NCI-H2107 treated with DMSO at 0.1 percent for 48 hours (cell line): ENCODE results near the gene BTBD19.

Source experiments
- DNase-seq: peaks from one replicate; lab custom pipeline; 2025; ENCODE audit not compliant: unreplicated experiment; lab: John Stamatoyannopoulos, UW

The BTBD19 gene

GRCh38 chr1:44853201-44853600 lies 44.9 kb downstream of the BTBD19 start:
- no peak for DNase-seq

GRCh38 chr1:44854970-44855369 lies 46.6 kb downstream of the BTBD19 start:
- no peak for DNase-seq

DNA sequence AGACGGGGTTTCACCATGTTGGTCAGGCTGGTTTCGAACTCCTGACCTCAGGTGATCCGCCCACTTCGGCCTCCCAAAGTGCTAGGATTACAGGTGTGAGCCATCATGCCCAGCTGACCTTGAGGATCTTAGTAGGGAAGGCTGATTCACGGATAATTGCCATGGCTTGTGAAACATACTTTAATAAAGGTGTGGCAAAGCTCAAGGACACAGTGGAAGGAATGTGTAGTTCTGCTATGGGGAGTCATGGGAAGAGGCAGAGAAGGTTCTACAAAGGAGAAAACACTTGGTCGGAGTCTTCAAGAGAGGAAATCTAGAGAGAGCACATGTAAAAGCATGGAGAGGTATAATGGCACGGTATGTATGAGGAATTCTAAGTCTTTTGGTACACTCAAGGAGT lies 47.4 kb downstream of the BTBD19 start:
- DNase-seq, result no peak

GRCh38 chr1:44857446-44857845 lies 49.1 kb downstream of the BTBD19 start:
- no peak for DNase-seq

DNA sequence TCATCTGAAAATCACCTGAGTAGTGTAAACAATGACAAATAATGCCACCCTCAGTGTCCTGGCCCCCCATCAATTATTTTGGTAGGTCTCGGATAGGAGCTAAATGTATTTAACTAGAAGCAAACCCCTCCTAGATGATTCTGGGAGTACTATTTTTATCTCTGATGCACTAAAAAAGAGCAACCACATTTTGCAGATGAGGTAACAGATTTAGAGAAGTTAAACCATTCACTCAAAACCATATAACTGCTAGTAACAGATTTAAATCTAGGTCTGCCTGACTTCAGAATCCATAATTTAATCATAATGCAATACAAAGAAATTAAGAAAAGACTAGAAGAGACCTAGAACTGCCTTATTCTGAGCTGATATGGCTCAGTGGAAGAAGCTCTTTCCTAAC lies 52.0 kb downstream of the BTBD19 start:
- no peak for DNase-seq

DNA sequence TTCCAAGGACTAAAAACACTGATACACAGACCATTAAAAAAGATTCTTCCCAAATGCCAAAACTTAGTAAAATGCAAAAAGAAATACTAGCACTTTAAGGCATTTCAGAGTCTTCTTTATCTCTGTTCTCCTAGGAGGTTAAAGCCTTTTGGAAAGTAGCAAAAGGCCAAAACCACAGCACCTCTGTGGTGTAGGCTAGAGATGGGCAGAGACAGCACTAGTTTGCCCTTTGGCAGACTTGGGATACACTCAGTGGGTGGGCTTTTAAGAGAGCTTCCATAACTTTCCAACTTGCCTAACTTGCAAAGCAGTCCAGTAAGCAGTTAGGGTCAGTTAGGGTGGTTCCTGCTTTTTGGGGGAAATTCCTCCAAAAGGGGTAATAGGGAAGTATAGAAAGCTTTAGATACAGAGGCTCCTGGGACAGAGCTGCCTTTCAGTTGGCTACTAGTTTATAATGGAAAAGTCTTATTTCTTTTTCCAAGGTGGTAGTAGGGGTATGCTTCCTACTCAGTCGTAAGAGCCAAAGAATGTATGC lies 52.6 kb downstream of the BTBD19 start:
- no peak for DNase-seq

DNA sequence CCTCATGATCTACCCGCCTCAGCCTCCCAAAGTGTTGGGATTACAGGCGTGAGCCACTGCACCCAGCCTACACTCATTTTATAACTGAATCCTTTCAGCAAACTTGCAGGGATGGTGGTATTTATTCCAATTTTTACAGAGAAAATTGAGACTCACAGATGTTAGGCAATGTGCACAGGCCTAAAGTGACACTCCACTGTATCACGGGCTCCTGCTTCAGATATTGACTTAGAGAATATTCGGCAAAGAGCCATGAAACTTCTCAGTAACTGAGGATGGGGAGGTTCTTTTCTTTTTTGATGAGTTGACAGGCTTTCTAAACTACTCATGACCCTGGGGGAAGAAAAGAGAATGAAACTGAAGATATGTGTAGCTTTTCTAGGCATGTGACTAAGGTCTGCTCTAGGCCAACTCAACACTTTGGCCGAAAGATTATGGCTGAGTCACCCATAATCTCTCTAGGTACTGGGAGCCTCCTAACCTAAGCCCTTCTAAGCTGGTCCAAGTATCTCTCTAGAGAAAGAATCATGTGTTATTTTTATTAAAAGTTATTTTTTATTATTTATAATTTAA lies 54.6 kb downstream of the BTBD19 start:
- DNase-seq, result no peak
